HAP-1 (cell line): ENCODE results near the gene SNX18.

Experiments
- DNase-seq, 2 experiments: peaks; one replicate each; pipeline ENCODE4 v3.0.0-alpha.2; 2016 to 2020; ENCODE audit warnings: low spot score in 2 of 2
- H3K27me3 ChIP-seq: fragments of 250-450 bp; sonication (Bioruptor Pico); 2 replicates; pipeline ENCODE4 v1.5.1; 2020; ENCODE audit warnings: low read depth, mild to moderate bottlenecking, moderate library complexity
- H3K36me3 ChIP-seq: fragments of 250-450 bp; sonication (Bioruptor Pico); replicated peaks from 2 replicates; pipeline ENCODE4 v1.5.1; 2020; ENCODE audit warnings: mild to moderate bottlenecking
- H3K4me1 ChIP-seq: fragments of 250-450 bp; sonication (Bioruptor Pico); 2 replicates; pipeline ENCODE4 v1.5.1; 2020; ENCODE audit warnings: mild to moderate bottlenecking
- H3K4me3 ChIP-seq: fragments of 250-450 bp; sonication (Bioruptor Pico); 2 replicates; pipeline ENCODE4 v1.5.1; 2020; ENCODE audit warnings: mild to moderate bottlenecking, moderate library complexity
- H3K9me3 ChIP-seq: fragments of 250-450 bp; sonication (Bioruptor Pico); 2 replicates; pipeline ENCODE4 v1.5.1; 2020; ENCODE audit warnings: mild to moderate bottlenecking, moderate library complexity
- in situ Hi-C: fragments of 300-500 bp; cut with MboI; formaldehyde crosslinking; loops from 3 replicates; pipeline ENCODE4 v1.14.3; 2020; ENCODE audit warnings: low sequenced_read_pairs, inconsistent platforms, mixed read lengths

SNX18 gene

GRCh38 chr5:54586336-54586735, 68.8 kb downstream of the SNX18 start:
- Histone ChIP-seq H3K4me1 (no peaks in the 10 kb centered on the region), H3K36me3 (no peaks in the 10 kb centered on the region), H3K27me3 (no peaks in the 10 kb centered on the region), H3K9me3 (no peaks in the 10 kb centered on the region), H3K4me3 (no peak overlapping the region)
- in situ Hi-C loops, result no loop called here
- no peak for DNase-seq

- Histone ChIP-seq H3K36me3 (no peaks in the 10 kb centered on the region), H3K9me3 (no peaks in the 10 kb centered on the region), H3K4me1 (no peaks in the 10 kb centered on the region), H3K4me3 (no peak overlapping the region), H3K27me3 (no peaks in the 10 kb centered on the region)
- in situ Hi-C loops, result no loop called here
- DNase-seq, result no peak
These were observed 72.2 kb downstream of the SNX18 start for GRCh38 chr5:54589786-54590185.

- H3K27me3 ChIP-seq, result no peaks in the 10 kb centered on the region
- H3K36me3 ChIP-seq, result no peaks in the 10 kb centered on the region
- H3K4me3 ChIP-seq, result no peak overlapping the region
- in situ Hi-C loops, result no loop called here
- DNase-seq, result no peak
- no peaks in the 10 kb centered on the region for H3K9me3 ChIP-seq
- no peaks in the 10 kb centered on the region for H3K4me1 ChIP-seq
These were observed 73.3 kb downstream of the SNX18 start for GRCh38 chr5:54590824-54591223.

DNA sequence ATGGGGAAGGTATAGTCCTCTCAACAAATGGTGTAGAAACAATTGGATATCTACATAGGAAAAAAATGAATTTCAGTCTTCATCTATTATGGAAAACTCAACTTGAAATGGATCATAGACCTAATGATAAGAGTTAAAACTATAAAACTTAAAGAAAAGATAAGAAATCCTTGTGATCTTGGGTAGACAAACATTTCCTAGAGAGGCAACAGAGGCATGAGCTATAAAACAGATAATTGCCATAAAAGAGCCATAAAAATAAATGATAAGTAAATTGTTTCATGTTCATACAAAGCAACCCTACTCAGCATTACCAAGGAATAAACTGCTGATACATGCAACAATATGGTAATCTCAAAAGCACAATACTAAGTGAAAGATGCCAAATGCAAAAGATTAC, 76.2 kb downstream of the SNX18 start:
- no peaks in the 10 kb centered on the region for H3K4me1 ChIP-seq
- H3K27me3 ChIP-seq, result no peaks in the 10 kb centered on the region
- H3K36me3 ChIP-seq, result no peaks in the 10 kb centered on the region
- in situ Hi-C loops, result no loop called here
- H3K9me3 ChIP-seq, result no peaks in the 10 kb centered on the region
- no peak overlapping the region for H3K4me3 ChIP-seq
- DNase-seq, result no peak

DNA sequence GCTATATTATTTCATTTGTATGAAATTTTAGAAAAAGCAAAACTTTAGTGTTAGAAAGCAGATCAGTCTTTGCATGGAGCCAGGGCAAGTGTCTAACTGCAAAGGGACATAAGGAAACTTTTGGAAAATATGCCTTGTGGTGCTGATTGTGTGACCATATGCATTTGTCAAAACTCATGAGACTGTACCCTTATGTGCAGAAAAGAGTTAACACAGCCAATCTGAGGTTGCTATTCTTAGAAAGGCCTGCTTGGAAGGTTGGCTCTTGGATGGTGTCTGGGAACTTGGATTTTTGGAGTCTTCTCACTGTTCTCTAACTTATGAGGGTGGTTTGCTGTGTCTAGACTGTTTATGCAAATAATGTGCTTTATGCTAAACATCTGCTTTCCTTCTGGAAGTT, 76.6 kb downstream of the SNX18 start:
- in situ Hi-C loops, result no loop called here
- DNase-seq, result no peak
- no peaks in the 10 kb centered on the region for H3K27me3 ChIP-seq

GRCh38 chr5:54595721-54596120, 78.2 kb downstream of the SNX18 start:
- no peak for DNase-seq
- in situ Hi-C loops, result no loop called here
- no peaks in the 10 kb centered on the region for H3K36me3 ChIP-seq

More for the DNA sequence above, 76.6 kb downstream of the SNX18 start:
- Histone ChIP-seq H3K9me3 (no peaks in the 10 kb centered on the region), H3K36me3 (no peaks in the 10 kb centered on the region), H3K4me1 (no peaks in the 10 kb centered on the region), H3K4me3 (no peak overlapping the region)

More at GRCh38 chr5:54595721-54596120, 78.2 kb downstream of the SNX18 start:
- Histone ChIP-seq H3K9me3 (no peaks in the 10 kb centered on the region), H3K27me3 (no peaks in the 10 kb centered on the region), H3K4me1 (no peaks in the 10 kb centered on the region), H3K4me3 (no peak overlapping the region)
